Skeletal muscle cell (primary cell): Measurements from ENCODE around the gene JARID2.
A peak's percentile ranks its signal among the peaks of the same experiment; 100 is the strongest.
"Not testable (repeated sequence)": the region's sequence is repeated elsewhere in the genome, so short reads cannot be mapped to it uniquely, and the experiment has no call there.

Source experiments
- DNase-seq: peaks from one replicate; pipeline ENCODE4 v3.0.0-alpha.2; 2010; ENCODE audit warnings: low read depth
- H3K4me3 ChIP-seq: 2 replicates; pipeline ENCODE4 v1.5.1; 2011; ENCODE audit warnings: low read depth, mild to moderate bottlenecking, control low read depth, low read length, moderate library complexity

The JARID2 gene

GRCh38 chr6:15531973-15532372 lies 286.1 kb downstream of the JARID2 start:
- no peak for DNase-seq
- H3K4me3 ChIP-seq: no peak overlapping the region

GRCh38 chr6:15533379-15534026 lies 287.6 kb downstream of the JARID2 start:
- DNase-seq: no peak
- no peak overlapping the region for H3K4me3 ChIP-seq

GRCh38 chr6:15534974-15535373 lies 289.1 kb downstream of the JARID2 start:
- no peak overlapping the region for H3K4me3 ChIP-seq
- no peak for DNase-seq

GRCh38 chr6:15535495-15536197 lies 289.8 kb downstream of the JARID2 start:
- no peak overlapping the region for H3K4me3 ChIP-seq
- no peak for DNase-seq

- no peak for DNase-seq
- no peak overlapping the region for H3K4me3 ChIP-seq
These were observed 290.5 kb downstream of the JARID2 start for GRCh38 chr6:15536198-15536955.

GRCh38 chr6:15538106-15538505 lies 292.2 kb downstream of the JARID2 start:
- H3K4me3 ChIP-seq: no peak overlapping the region
- DNase-seq: no peak

GRCh38 chr6:15538766-15539495 lies 293.1 kb downstream of the JARID2 start:
- no peak for DNase-seq
- H3K4me3 ChIP-seq: no peak overlapping the region

GRCh38 chr6:15539722-15540270 lies 293.9 kb downstream of the JARID2 start:
- DNase-seq: peak; percentile 20
- no peak overlapping the region for H3K4me3 ChIP-seq

- not testable (repeated sequence) for DNase-seq, H3K4me3 ChIP-seq
These were observed 297.6 kb downstream of the JARID2 start for GRCh38 chr6:15543332-15543917.

GRCh38 chr6:15544321-15544900 lies 298.5 kb downstream of the JARID2 start:
- no peak overlapping the region for H3K4me3 ChIP-seq
- DNase-seq: peak; percentile 41

- DNase-seq: no peak
- no peak overlapping the region for H3K4me3 ChIP-seq
These were observed 300.7 kb downstream of the JARID2 start for GRCh38 chr6:15546591-15546990.

- no peak for DNase-seq
- H3K4me3 ChIP-seq: no peak overlapping the region
These were observed 301.5 kb downstream of the JARID2 start for GRCh38 chr6:15547400-15547799.

GRCh38 chr6:15549371-15549770 lies 303.5 kb downstream of the JARID2 start:
- no peak overlapping the region for H3K4me3 ChIP-seq
- no peak for DNase-seq

GRCh38 chr6:15550546-15551123 lies 304.8 kb downstream of the JARID2 start:
- no peak overlapping the region for H3K4me3 ChIP-seq
- no peak for DNase-seq

GRCh38 chr6:15551262-15551661 lies 305.4 kb downstream of the JARID2 start:
- no peak overlapping the region for H3K4me3 ChIP-seq
- DNase-seq: no peak

GRCh38 chr6:15551798-15552197 lies 305.9 kb downstream of the JARID2 start:
- no peak overlapping the region for H3K4me3 ChIP-seq
- DNase-seq: no peak

- DNase-seq: no peak
- no peak overlapping the region for H3K4me3 ChIP-seq
These were observed 307.2 kb downstream of the JARID2 start for GRCh38 chr6:15553031-15553430.

GRCh38 chr6:15553736-15554294 lies 307.9 kb downstream of the JARID2 start:
- no peak overlapping the region for H3K4me3 ChIP-seq
- DNase-seq: no peak
